Activated CD4-positive, alpha-beta T cell treated with anti-CD3 and anti-CD28 coated beads for 4 hours (primary cell): ENCODE measurements around the gene EFNB2.
A peak's percentile ranks its signal among the peaks of the same experiment; 100 is the strongest.

ENCODE experiments used
- DNase-seq, 2 donors: peaks; one replicate each; pipeline ENCODE4 v3.0.0-alpha.2; 2020

EFNB2 gene

GRCh38 chr13:106535552-106536243 lies at the start of gene EFNB2:
TSS of gene EFNB2 (minus strand) at chr13:106535662. CDS start at chr13:106534964, 698 bp downstream.
- peak; percentile 84 to 87 for DNase-seq

DNA sequence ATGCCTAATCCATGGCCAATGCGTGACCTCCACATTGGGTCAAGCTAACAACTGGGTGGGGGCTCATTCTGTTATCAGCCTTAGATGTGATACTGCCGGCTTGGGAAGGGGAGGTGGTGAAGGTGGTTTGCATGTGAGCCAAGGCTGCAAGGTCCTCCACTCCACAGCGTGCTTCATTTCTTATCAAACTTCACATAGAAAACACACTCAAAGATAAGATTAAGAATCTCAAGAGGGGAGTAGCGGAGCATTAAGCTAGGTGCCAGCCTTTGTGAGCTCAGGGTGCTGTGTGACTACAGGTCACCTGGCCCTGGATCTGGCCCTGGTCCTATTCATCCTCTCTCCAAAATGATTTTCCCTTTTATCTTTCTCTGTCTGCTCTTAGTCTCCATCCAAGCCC lies 45.8 kb upstream of the EFNB2 start:
- DNase-seq, result no peak

GRCh38 chr13:106575896-106576295 lies 40.4 kb upstream of the EFNB2 start:
- DNase-seq, result no peak

GRCh38 chr13:106573868-106574267 lies 38.4 kb upstream of the EFNB2 start:
- no peak for DNase-seq

GRCh38 chr13:106573284-106573846 lies 37.9 kb upstream of the EFNB2 start:
- no peak for DNase-seq

DNA sequence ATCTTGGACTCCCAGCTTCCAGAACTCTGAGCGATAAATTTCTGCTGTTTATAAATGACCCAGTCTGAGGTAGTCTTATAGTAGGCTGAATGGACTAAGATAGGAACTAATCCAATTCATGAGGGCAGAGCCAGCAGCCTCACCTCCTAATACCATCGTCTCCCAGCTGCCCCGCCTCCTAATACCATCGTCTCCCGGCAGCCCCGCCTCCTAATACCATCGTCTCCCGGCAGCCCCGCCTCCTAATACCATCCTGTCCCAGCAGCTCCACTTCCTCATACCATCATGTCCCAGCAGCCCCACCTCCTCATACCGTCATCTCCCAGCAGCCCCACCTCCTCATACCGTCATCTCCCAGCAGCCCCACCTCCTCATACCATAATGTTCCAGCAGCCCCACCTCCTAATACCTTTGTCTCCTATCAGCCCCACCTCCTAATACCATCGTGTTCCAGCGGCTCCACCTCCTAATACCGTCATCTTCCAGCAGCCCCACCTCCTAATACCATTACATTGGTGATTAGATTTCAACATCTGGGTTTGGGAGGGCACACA lies 34.9 kb upstream of the EFNB2 start:
- DNase-seq, result peak; percentile 61 to 79

- DNase-seq, result no peak
Observed at GRCh38 chr13:106569233-106570095, 34.0 kb upstream of the EFNB2 start.

DNA sequence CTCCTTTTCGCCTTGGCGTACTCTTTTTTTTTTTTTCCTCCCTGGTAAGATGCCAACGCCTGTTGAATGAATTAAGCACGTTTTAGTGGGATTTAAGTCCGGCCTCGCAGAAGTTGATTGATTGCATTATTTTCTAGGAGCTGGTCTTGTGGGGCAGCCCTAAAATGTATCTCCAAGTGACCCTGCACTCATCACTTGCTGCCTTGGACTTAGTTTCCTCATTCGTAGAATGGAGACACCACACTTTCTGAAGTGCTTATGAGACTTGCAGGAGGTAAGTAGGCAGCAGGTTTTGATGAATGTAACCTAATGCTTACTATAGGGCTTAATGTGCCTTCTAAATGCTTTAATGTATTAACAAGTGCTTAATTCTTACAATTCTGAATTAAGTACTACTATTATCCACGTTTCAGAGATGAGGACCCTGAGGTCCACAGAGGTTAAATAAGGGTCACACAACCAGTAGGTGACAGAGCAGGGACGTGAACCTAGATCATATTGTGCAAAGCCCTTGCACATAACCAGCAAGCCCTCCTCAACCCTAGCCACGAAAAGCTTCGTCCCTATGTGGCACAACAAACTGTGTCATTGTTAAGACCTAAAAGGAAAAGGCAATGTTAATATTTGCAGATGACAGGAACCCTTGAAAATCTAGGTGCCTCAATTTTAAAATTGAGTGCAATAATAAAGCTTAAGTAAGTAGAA lies 33.0 kb upstream of the EFNB2 start:
- DNase-seq, result no peak

DNA sequence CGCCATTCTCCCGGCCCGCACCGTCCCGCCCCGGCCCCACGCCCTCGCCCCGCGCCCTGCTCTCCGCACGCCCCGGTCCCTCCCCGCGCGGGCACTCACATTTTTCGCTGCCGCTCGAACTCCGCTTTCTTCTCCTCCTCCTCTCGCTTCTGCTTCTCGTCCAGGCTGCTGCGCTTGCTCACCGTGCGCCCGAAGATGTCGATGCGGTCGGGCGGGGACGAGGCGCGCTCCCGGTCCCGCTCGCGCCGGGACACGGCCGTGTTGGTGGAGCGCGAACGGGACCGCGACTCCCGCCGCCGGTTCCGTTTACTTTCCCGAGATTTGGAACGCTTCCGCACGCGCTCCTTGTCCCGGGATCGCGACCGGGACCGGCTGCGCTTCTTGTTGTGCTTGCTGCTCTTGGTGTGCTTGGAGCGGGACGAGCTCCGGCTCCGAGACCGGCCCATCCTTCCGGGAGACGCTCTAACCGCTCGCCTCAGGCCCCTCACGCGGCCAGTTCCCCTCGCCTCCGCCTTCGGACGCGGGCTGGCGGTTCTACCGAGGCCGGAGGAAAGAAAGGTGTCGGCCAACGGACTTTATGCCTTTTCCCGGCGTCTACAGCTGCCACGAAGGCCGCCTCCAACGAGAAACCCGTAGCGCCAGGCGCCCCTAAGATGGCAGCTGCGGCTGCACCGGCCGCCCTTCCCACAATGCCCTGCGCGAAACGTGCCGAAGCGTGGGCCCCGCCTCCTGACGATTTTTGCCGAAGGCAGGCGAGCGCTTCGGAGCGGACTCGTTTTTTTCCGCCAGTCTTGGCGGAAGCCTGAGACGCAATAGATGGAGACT lies 32.2 kb upstream of the EFNB2 start, which contains the start of gene ARGLU1:
ARGLU1 (minus strand) TSS at position 664 of the 825 bp plus-strand sequence; CDS start at position 446, 218 bp downstream.
- peak; percentile 93 to 97 for DNase-seq

- DNase-seq, result peak in 1 of 2 donors; percentile 25
Observed at GRCh38 chr13:106566641-106567473, 31.4 kb upstream of the EFNB2 start.

DNA sequence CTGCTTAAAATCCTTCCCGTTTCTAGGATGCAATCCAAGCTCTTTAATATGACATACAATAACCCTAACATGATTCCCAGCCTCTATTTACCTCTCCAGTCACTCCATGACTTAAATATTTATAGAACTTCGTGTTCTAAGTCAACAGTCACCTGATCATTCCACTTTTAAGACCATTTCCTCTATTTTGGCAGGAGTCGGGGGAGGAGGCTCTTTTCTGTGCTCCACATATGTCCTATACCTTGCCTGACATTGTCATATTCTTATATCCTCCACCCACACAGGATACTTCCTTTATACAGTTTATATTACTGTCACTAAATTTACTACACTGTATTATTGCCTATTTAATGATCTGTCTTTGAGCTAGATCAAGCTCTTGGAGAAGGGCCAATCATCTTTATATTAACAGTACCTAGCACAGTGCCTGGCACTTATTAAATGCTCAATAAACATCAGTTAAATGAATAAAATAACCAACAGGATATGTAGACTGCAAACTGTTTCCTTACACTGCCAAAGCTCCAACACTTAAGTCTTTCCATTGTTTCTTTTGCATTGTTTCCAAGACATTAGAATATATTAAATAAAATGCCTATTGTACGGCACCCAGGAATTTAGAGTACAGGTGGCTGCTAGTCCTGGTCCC lies 29.8 kb upstream of the EFNB2 start:
- DNase-seq, result no peak

DNA sequence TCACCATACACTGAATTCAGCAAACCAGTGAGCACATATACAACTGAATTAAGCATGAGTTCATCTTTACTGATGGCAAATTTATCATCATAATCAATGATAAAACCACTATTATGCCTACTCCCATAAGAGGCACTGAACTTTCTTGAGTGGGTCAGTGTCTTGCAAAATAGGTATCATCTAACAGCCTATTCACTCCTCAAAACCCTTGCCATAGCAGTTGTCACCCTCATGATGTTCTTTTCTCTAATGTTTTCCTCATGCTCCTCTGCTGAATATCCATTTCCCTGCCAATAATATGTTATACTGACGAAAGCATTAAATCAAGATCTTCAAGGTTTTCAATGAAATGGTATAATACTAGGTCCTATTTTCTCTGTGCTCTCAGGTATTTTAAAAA lies 26.8 kb upstream of the EFNB2 start:
- DNase-seq, result no peak

GRCh38 chr13:106561551-106562170 lies 26.2 kb upstream of the EFNB2 start:
- peak; percentile 38 to 42 for DNase-seq

- DNase-seq, result no peak
Observed at GRCh38 chr13:106560821-106561220, 25.4 kb upstream of the EFNB2 start.

GRCh38 chr13:106558527-106558926 lies 23.1 kb upstream of the EFNB2 start:
- DNase-seq, result no peak

GRCh38 chr13:106555631-106556328 lies 20.3 kb upstream of the EFNB2 start:
- DNase-seq, result no peak

GRCh38 chr13:106551751-106552150 lies 16.3 kb upstream of the EFNB2 start:
- DNase-seq, result no peak

GRCh38 chr13:106551350-106551749 lies 15.9 kb upstream of the EFNB2 start:
- no peak for DNase-seq

DNA sequence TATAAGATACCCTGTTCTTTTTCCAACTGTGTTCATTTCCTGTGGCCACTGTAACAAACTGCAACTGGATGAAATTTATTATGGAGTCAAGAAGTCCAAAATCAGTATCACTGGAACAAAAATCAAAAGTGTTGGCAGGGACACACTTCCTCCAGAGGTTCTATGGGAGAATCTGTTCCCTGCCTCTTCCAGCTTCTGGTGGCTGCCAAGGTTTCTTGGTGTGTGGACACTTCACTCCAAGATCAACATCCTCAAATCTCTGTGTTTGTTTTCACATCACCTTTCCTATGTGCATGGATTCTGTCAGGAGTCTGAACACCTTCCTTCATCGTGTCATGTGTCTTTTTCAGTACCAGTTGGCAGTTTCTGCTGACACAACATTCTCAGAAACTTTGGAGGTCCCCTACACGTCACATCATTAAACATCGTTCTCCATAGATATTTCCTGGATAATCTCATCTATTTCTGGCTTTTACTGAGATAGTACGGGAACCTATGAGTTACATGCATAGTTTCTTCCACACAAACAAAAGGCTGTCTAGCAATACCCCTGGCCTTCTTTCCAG lies 15.2 kb upstream of the EFNB2 start:
- DNase-seq, result no peak
